Measurements from ENCODE around the gene MRI1.
A peak's percentile ranks its signal among the peaks of the same experiment; 100 is the strongest.
"Not testable (repeated sequence)": the region's sequence is repeated elsewhere in the genome, so short reads cannot be mapped to it uniquely, and the experiment has no call there.

MRI1 gene

DNA sequence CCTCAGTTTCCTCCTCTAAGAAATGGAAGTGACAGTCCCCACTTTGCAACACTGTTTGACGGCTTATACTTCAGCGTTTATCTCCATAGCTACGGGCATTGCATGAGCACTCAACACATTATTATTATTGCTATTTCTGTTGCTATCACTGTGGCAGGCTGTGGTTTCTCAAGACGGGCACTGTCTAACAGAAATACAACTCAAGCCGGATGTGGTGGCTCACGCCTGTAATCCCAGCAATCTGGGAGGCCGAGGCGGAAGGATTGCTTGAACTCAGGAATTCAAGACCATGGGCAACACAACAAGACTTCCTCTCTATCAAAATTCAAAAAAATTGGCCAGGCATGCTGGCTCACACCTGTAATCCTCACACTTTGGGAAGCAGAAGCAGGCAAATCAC is 26.0 kb downstream of the MRI1 start:
- TF ChIP-seq BHLHE40 (IDR thresholded peaks at IDR 0.05; ENCODE audit: borderline replicate concordance) (no peak), LEF1 (IDR thresholded peaks at IDR 0.05; ENCODE audit: borderline replicate concordance) (no peak), NFRKB (IDR thresholded peaks at IDR 0.05) (no peak), ELF4 (IDR thresholded peaks at IDR 0.05) (no peak), ZNF384 (IDR thresholded peaks at IDR 0.05) (no peak), ARNT (IDR thresholded peaks at IDR 0.05) (no peak), FOXK2 (IDR thresholded peaks at IDR 0.05) (no peak), HDGF (IDR thresholded peaks at IDR 0.05; ENCODE audit: borderline replicate concordance) (no peak), CTBP1 (IDR thresholded peaks at IDR 0.05; ENCODE audit: borderline replicate concordance) (no peak), FOXA1 (IDR thresholded peaks at IDR 0.05) (no peak), TARDBP (IDR thresholded peaks at IDR 0.05) (no peak), L3MBTL2 (conservative IDR thresholded peaks at IDR 0.05) (no peak), FOXM1 (IDR thresholded peaks at IDR 0.05; ENCODE audit: borderline replicate concordance) (no peak), SUZ12 (IDR thresholded peaks at IDR 0.05) (no peak), SP1 (IDR thresholded peaks at IDR 0.05) (no peak)
- TF ChIP-seq, protein P1, sequence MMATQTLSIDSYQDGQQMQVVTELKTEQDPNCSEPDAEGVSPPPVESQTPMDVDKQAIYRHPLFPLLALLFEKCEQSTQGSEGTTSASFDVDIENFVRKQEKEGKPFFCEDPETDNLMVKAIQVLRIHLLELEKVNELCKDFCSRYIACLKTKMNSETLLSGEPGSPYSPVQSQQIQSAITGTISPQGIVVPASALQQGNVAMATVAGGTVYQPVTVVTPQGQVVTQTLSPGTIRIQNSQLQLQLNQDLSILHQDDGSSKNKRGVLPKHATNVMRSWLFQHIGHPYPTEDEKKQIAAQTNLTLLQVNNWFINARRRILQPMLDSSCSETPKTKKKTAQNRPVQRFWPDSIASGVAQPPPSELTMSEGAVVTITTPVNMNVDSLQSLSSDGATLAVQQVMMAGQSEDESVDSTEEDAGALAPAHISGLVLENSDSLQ (IDR thresholded peaks at IDR 0.05), result no peak
- POLR2A ChIA-PET, result no interaction called here
- CTCF ChIA-PET, result no interaction called here
- DNase-seq (ENCODE audit: extremely low spot score), result no peak

DNA sequence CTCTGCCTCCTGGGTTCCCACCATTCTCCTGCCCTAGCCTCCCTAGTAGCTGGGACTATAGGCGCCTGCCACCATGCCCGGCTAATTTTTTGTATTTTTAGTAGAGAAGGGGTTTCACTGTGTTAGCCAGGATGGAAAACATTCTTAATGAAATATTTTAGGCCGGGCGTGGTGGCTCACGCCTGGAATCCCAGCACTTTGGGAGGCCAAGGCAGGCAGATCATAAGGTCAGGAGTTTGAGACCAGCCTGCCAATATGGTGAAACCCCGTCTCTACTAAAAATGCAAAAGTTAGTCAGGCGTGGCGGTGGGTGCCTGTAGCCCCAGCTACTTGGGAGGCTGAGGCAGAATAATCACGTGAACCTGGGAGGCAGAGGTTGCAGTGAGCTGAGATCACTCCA is 29.0 kb downstream of the MRI1 start:
- CTCF ChIA-PET; DNase-seq (ENCODE audit: extremely low spot score); POLR2A ChIA-PET: not testable (repeated sequence)

DNA sequence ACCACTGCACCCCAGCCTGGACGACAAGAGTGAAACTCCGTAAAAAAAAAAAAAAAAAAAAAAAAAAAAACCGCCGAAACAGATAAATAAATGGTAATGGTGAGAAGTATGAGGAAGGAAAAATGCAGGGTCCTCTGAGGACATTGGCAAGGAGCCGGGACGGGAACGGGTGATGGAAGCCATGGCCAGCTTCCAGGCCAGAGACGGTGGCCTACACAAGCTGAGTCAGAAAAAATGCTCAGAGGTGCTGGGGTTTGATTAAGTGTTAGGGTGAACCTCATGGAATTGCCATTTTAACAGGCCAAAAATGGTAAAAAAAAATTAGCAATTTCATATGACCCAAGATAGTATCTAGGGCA is 30.1 kb downstream of the MRI1 start:
- TF ChIP-seq FOXA1 (IDR thresholded peaks at IDR 0.05) (no peak), ZNF384 (IDR thresholded peaks at IDR 0.05) (0 out of 2 replicates have a peak, but pooled peaks have one; percentile 31)
- ChIA-PET CTCF (interaction anchor here (0.6 kb wide), 1 partner anchor 265 kb away, joined by 3 read pairs; no protein-coding TSS in a partner anchor), POLR2A (interaction anchor here (1.0 to 1.5 kb wide), 4 partner anchors 20 to 60 kb away, joined by 3 to 7 read pairs (median 5); partner anchors contain the start of genes C19orf53 and MRI1)
- no peak for DNase-seq (ENCODE audit: extremely low spot score)

DNA sequence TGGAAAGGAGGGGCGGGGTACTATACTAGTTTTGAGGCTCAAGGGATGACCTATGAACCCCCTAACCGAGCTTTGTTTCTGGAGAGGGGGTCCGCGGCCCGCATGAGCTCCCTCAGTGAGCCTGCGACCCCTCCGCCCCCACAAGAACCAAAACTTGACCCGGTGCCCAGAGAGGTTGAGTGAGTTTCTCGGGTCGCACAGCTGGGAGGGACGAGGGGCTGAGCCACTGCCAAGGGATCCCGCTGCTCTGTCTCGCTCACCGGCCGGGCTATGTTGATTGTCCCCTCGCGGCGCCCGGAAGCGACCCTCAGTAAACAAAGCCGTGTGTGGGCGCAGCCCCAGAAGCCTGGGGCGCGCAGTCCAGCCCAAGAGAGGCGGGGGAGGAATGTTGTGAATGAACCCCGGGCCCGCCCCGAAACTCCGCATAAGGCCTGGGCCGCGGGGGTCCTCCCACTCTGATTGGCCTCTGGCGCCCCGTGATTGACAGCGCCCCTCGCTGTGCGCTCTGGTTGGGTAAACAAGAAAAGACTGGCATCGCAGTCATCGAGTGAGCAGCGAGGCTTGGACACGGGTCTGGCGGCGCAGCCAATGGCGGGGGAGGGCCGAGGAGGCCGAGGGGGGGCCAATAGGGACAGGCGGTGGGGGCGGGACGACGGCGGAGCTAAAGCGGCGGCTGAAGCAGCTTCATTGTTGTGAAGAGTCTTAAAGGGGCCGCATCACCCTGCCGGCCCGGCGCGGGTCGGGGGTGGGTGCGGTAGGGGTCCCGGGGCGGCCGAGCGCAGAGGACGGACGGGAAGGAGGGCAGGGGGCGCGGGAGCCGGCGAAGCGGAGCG is 30.7 kb downstream of the MRI1 start, which contains the start of gene ZSWIM4:
TSS of gene ZSWIM4 (plus strand) at position 687 of the 833 bp plus-strand sequence. CDS start 206 bp downstream, outside the sequence.
- TF ChIP-seq, protein P1 (IDR thresholded peaks at IDR 0.05), result peak; percentile 100
- TF ChIP-seq SUZ12 (IDR thresholded peaks at IDR 0.05), result no peak
- peak; percentile 97 for DNase-seq (ENCODE audit: extremely low spot score)
- ChIA-PET CTCF (interaction anchor here (0.6 kb wide), 1 partner anchor 264 kb away, joined by 3 read pairs; no protein-coding TSS in a partner anchor), POLR2A (interaction anchor here (0.5 to 1.5 kb wide), 8 partner anchors 21 to 342 kb away, joined by 3 to 7 read pairs (median 4); partner anchors contain the start of genes C19orf53 and MRI1)

DNA sequence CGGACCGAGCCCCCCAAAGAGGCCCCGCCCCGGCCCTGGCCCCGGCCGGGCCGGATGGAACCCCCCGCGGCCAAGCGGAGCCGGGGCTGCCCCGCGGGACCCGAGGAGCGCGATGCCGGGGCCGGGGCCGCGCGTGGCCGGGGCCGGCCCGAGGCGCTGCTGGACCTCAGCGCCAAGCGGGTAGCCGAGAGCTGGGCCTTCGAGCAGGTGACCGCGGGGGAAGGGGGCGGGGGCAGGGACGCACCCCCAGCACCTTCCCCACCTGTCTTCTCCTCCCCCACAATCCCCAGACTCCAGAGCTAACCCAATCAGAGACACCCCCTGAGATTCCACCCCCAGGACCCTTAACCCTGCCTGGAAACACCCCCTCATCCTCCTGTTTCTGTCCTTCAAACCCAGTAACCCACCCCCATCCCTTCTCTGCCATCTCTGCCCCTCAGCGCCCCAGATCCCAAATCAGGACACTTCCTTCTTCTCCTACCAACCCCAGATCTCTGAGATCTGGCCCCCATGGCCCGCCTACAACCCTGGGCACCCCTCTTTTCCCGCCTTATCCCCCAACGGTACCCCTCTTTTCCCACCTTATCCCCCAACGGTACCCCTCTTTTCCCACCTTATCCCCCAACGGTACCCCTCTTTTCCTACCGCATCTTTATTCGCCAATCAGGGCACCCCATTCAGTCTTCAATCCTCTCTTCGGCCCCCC is 31.4 kb downstream of the MRI1 start:
- ChIA-PET CTCF (interaction anchor here (0.6 kb wide), 1 partner anchor 39 kb away, joined by 3 read pairs; no protein-coding TSS in a partner anchor), POLR2A (interaction anchor here (0.9 to 1.5 kb wide), 6 partner anchors 21 to 341 kb away, joined by 3 to 7 read pairs (median 4); partner anchors contain the start of gene C19orf53)
- no peak for DNase-seq (ENCODE audit: extremely low spot score)
- no peak for TF ChIP-seq LEF1 (IDR thresholded peaks at IDR 0.05; ENCODE audit: borderline replicate concordance)
- TF ChIP-seq FOXK2 (IDR thresholded peaks at IDR 0.05), result no peak
- TF ChIP-seq FOXM1 (IDR thresholded peaks at IDR 0.05; ENCODE audit: borderline replicate concordance), result 0 out of 2 replicates have a peak, but pooled peaks have one; percentile 27
- TF ChIP-seq ELF4 (IDR thresholded peaks at IDR 0.05), result no peak
- TF ChIP-seq TARDBP (IDR thresholded peaks at IDR 0.05), result no peak

DNA sequence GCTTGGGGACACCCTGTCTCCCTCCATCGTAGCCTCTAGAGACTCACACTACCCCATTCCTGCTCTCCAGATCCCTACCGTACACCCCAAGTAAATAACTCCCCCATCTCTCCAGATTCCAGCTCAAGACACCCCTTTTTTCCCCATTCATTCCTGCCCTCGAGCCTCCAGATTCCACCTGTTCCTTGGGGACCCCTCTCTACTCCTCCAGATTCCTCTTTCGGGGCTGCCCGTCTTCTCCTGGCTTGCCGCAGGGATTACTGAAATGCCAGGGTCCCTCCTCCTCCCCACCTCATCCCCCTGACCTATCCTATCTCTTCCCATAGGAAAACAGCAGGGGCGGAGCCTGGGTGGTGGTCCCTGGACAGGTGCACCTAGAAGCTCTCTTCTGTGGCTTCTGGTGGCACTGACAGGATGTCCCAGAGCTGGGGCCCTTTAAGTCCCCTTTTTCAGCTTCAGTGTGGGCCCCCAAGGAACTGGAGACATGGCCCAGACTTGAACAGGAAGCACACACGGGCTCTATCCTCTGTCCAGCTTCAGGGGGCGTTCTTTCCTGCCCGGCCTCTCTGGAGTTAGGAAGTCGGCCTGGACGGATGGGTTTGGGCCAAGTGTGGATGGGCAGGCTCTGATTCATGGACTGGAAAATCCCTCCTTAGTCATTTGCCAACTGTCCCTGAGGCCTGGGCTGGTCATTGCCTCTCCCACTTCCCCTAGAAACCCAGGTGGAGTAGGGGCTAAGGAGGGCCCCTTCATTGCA is 32.2 kb downstream of the MRI1 start:
- ChIA-PET POLR2A (interaction anchor here (0.5 kb wide), 1 partner anchor 722 kb away, joined by 3 read pairs; the partner anchor contains the start of gene DNAJB1), CTCF (interaction anchor here (0.6 kb wide), 1 partner anchor 38 kb away, joined by 3 read pairs; no protein-coding TSS in a partner anchor)
- TF ChIP-seq LEF1 (IDR thresholded peaks at IDR 0.05; ENCODE audit: borderline replicate concordance) (no peak), FOXM1 (IDR thresholded peaks at IDR 0.05; ENCODE audit: borderline replicate concordance) (no peak), CTBP1 (IDR thresholded peaks at IDR 0.05; ENCODE audit: borderline replicate concordance) (no peak), TARDBP (IDR thresholded peaks at IDR 0.05) (no peak), ARNT (IDR thresholded peaks at IDR 0.05) (no peak), SP1 (IDR thresholded peaks at IDR 0.05) (no peak), BHLHE40 (IDR thresholded peaks at IDR 0.05; ENCODE audit: borderline replicate concordance) (no peak)
- TF ChIP-seq, protein P1 (IDR thresholded peaks at IDR 0.05), result no peak
- DNase-seq (ENCODE audit: extremely low spot score), result no peak
